C4-2B (cell line): ENCODE measurements around the gene GCNT3.

Experiments
- H3K27ac ChIP-seq: fragments of 450-650 bp; 2 replicates; pipeline ENCODE4 v1.5.1; 2017
- CTCF ChIP-seq: fragments of 450-650 bp; conservative IDR thresholded peaks from 2 replicates; pipeline ENCODE4 v1.5.1; 2017; ENCODE audit warnings: mild to moderate bottlenecking
- ZFX ChIP-seq: fragments of 450-650 bp; IDR thresholded peaks from 2 replicates; pipeline ENCODE4 v1.6.1; 2017

Gene GCNT3

GRCh38 chr15:59596640-59597039, 14.9 kb upstream of the GCNT3 start:
- H3K27ac ChIP-seq: no peak overlapping the region
- TF ChIP-seq ZFX (no peak), CTCF (no peak)

- TF ChIP-seq CTCF (no peak), ZFX (no peak)
- H3K27ac ChIP-seq: no peak overlapping the region
Observed at GRCh38 chr15:59598461-59598860, 13.1 kb upstream of the GCNT3 start.

GRCh38 chr15:59605994-59606393, 5.6 kb upstream of the GCNT3 start:
- TF ChIP-seq ZFX: no peak
- TF ChIP-seq CTCF: no peak
- no peak overlapping the region for H3K27ac ChIP-seq

GRCh38 chr15:59609730-59610712, 1.6 kb upstream of the GCNT3 start:
- no peak for TF ChIP-seq CTCF
- TF ChIP-seq ZFX: no peak
- H3K27ac ChIP-seq: no peak overlapping the region

GRCh38 chr15:59614153-59614552, 2.6 kb downstream of the GCNT3 start:
- H3K27ac ChIP-seq: no peak overlapping the region

GRCh38 chr15:59615661-59616060, 4.1 kb downstream of the GCNT3 start:
- TF ChIP-seq CTCF: no peak
- TF ChIP-seq ZFX: no peak
- no peak overlapping the region for H3K27ac ChIP-seq

More at GRCh38 chr15:59614153-59614552, 2.6 kb downstream of the GCNT3 start:
- TF ChIP-seq CTCF (no peak), ZFX (no peak)

- TF ChIP-seq ZFX (no peak), CTCF (peak; percentile 37)
Observed at GRCh38 chr15:59616379-59616778, 4.8 kb downstream of the GCNT3 start.

More at GRCh38 chr15:59616379-59616778, 4.8 kb downstream of the GCNT3 start:
- no peak overlapping the region for H3K27ac ChIP-seq
